Omental fat pad (tissue), 4 donors: ENCODE results near the gene OGG1. TPM values are rescaled to one million over a fixed set of nuclear protein-coding genes. Genes with fewer than 3 reads are reported as not detected.
A peak's percentile ranks its signal among the peaks of the same experiment; 100 is the strongest.
"Not testable (repeated sequence)": the region's sequence is repeated elsewhere in the genome, so short reads cannot be mapped to it uniquely, and the experiment has no call there.

Experiments
- ATAC-seq: fragments of 150-250 bp; one replicate; pipeline ENCODE4 v1.9.1; 2016; ENCODE audit warnings: mild to moderate bottlenecking, moderate library complexity; ENCODE audit not compliant: low FRiP score
- DNase-seq: peaks from one replicate; pipeline ENCODE4 v3.0.0-alpha.2; 2019; ENCODE audit warnings: low spot score
- CTCF ChIP-seq, 3 donors: fragments of 450-650 bp; IDR thresholded peaks; one replicate each; pipeline ENCODE4 v1.5.1; 2016 to 2017; ENCODE audit warnings: antibody characterized with exemption in 3 of 3, mild to moderate bottlenecking in 3 of 3, moderate library complexity in 2 of 3
- total RNA-seq, 4 donors: library from RNA; depleted of rRNA; stranded (reverse); fragments of >200 nt; gene quantifications; one replicate each; pipeline ENCODE4 v1.1.0, GENCODE V29; 2016

OGG1 gene
- total RNA-seq, 4 donors from 2014 or later, result 15.6 to 27.1 (median 19.5) TPM

- peak; percentile 92 for ATAC-seq
- TF ChIP-seq CTCF (IDR thresholded peaks at IDR 0.05), result no peak
- peak; percentile 57 for DNase-seq
Observed at GRCh38 chr3:9769426-9770275, 19.9 kb downstream of the OGG1 start, which contains the start of gene CAMK1. TSS of gene CAMK1 (minus strand) at chr3:9769947. CDS start at chr3:9767749, 2,198 bp downstream.

GRCh38 chr3:9770276-9770812 is 20.6 kb downstream of the OGG1 start:
- ATAC-seq, result peak; percentile 50
- peak; percentile 83 for DNase-seq
- TF ChIP-seq CTCF (IDR thresholded peaks at IDR 0.05), result no peak

GRCh38 chr3:9771007-9771406 is 21.3 kb downstream of the OGG1 start:
- ATAC-seq, DNase-seq: not testable (repeated sequence)

GRCh38 chr3:9776896-9777693 is 27.3 kb downstream of the OGG1 start:
- TF ChIP-seq CTCF (IDR thresholded peaks at IDR 0.05), result no peak
- no peak for DNase-seq
- ATAC-seq, result no peak

- DNase-seq (no peak), ATAC-seq (no peak)
- no peak for TF ChIP-seq CTCF (IDR thresholded peaks at IDR 0.05)
Observed at GRCh38 chr3:9777694-9778021, 27.9 kb downstream of the OGG1 start.

GRCh38 chr3:9778143-9779074 is 28.7 kb downstream of the OGG1 start:
- DNase-seq, result no peak
- no peak for TF ChIP-seq CTCF (IDR thresholded peaks at IDR 0.05)

More at GRCh38 chr3:9778143-9779074, 28.7 kb downstream of the OGG1 start:
- peak; percentile 86 for ATAC-seq
